ENCODE results near the gene LRRC31. TPM values are rescaled to one million over a fixed set of nuclear protein-coding genes. Genes with fewer than 3 reads are reported as not detected.

The LRRC31 gene
- total RNA-seq, 4 donors from 2014 or later: 12.4 to 57.6 (median 28.4) TPM

DNA sequence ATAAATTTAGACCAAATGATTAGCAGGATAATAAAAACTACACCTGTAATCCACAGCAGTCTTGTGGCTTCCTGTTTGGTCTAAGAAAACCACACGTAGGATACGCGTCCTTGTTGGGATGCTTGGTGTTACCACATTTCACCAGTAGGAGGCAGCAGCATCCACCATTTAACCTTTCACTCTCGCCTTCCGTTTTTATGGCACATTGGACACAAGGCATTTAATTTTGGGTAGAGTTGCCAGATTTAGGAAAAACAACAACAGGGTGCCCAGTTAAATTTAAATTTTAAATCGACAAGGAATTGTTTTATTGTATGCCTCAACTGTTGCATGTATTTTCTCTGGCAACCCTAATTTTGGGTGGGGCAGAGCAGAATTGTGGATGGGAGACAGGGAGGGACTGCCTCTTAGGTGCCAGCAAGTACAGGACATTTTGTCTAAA is 6.3 kb downstream of the LRRC31 start:
- Histone ChIP-seq H3K4me1 (peaks cover 0 to 16% (median 0%) of the 10 kb centered on the region in 4 donors), H3K27me3 (no peaks in the 10 kb centered on the region), H3K9me3 (no peaks in the 10 kb centered on the region), H3K36me3 (peaks cover 0 to 10% (median 0%) of the 10 kb centered on the region in 3 donors), H3K4me3 (no peak overlapping the region), H3K27ac (no peak overlapping the region)
- DNase-seq: peak; percentile 61 to 90 (median 69)
- no peak for TF ChIP-seq POLR2A (IDR thresholded peaks at IDR 0.05)
- TF ChIP-seq, protein P1, sequence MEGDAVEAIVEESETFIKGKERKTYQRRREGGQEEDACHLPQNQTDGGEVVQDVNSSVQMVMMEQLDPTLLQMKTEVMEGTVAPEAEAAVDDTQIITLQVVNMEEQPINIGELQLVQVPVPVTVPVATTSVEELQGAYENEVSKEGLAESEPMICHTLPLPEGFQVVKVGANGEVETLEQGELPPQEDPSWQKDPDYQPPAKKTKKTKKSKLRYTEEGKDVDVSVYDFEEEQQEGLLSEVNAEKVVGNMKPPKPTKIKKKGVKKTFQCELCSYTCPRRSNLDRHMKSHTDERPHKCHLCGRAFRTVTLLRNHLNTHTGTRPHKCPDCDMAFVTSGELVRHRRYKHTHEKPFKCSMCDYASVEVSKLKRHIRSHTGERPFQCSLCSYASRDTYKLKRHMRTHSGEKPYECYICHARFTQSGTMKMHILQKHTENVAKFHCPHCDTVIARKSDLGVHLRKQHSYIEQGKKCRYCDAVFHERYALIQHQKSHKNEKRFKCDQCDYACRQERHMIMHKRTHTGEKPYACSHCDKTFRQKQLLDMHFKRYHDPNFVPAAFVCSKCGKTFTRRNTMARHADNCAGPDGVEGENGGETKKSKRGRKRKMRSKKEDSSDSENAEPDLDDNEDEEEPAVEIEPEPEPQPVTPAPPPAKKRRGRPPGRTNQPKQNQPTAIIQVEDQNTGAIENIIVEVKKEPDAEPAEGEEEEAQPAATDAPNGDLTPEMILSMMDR (IDR thresholded peaks at IDR 0.05): peak; percentile 81 to 98 (median 96)

DNA sequence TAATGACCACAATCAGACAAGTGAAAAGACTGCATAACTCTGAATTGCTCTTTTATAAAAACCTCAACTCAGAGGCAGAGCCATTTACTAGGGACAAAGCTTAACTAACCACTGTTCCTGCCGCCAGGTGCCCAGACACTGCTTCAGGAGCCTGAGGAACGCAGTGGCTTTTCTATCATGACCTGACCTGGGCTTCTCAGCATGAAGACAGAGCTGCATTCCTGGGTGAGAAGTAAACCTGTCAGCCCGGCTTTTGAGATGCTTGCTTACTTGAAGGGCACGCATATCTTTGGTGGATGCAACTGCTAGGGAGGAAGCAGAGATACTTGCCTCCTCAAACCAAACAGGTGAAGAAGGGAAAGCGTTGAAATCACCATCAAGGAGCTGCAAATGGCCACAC is 7.9 kb downstream of the LRRC31 start:
- DNase-seq: no peak
- H3K27ac ChIP-seq: no peak overlapping the region
- no peak for TF ChIP-seq POLR2A (IDR thresholded peaks at IDR 0.05)
- TF ChIP-seq, protein P1 (IDR thresholded peaks at IDR 0.05): no peak
- no peak overlapping the region for H3K4me3 ChIP-seq
- H3K27me3 ChIP-seq: no peaks in the 10 kb centered on the region
- H3K4me1 ChIP-seq: peaks cover 0 to 16% (median 0%) of the 10 kb centered on the region in 4 donors
- H3K9me3 ChIP-seq: no peaks in the 10 kb centered on the region
- peaks cover 0 to 10% (median 0%) of the 10 kb centered on the region in 3 donors for H3K36me3 ChIP-seq

DNA sequence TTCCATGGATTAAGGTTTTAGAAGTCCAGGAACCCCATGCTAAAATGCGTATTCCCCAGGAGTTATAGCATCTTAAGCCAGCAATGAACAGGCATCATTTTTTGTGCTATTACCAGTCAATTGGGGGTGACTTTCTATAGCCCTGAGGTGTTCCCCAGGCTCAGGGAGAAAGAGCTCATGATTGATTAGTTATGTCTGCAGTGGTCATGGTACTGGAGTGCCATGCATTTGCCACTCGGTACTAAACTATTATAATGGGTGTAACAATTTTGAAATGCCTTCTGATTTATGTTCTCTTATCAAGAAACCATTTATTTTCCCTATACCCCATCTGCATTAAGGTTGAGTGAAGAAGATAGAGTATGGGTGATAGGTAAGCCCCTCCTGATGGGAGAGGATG is 11.9 kb downstream of the LRRC31 start:
- no peak for DNase-seq
- no peaks in the 10 kb centered on the region for H3K4me1 ChIP-seq
- no peaks in the 10 kb centered on the region for H3K27me3 ChIP-seq
- TF ChIP-seq POLR2A (IDR thresholded peaks at IDR 0.05): no peak
- TF ChIP-seq, protein P1 (IDR thresholded peaks at IDR 0.05): no peak
- H3K9me3 ChIP-seq: no peaks in the 10 kb centered on the region
- H3K4me3 ChIP-seq: no peak overlapping the region
- H3K27ac ChIP-seq: no peak overlapping the region
- H3K36me3 ChIP-seq: peaks cover 0 to 10% (median 0%) of the 10 kb centered on the region in 3 donors

DNA sequence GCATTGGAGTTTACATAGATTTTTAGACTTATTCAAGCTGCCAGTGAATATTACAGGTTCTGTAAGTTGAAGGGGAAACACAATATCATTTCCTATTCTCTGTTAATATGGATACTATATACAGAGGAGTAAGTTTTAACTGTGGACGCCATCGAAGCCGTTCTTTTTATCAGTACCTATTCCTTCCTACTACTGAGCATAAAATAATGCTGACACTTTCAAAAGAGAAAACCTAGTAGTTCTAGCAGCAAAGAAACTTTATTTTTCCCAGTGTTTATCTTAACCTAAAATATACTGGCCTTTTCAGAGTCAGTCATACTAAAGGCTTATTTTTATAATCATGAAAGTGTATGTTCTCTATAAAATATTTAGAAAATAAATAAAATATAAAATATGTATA is 14.2 kb downstream of the LRRC31 start:
- Histone ChIP-seq H3K4me3 (no peak overlapping the region), H3K27ac (no peak overlapping the region), H3K27me3 (no peaks in the 10 kb centered on the region), H3K9me3 (no peaks in the 10 kb centered on the region), H3K4me1 (no peaks in the 10 kb centered on the region), H3K36me3 (peaks cover 0 to 7% (median 0%) of the 10 kb centered on the region in 3 donors)
- DNase-seq: no peak
- TF ChIP-seq POLR2A (IDR thresholded peaks at IDR 0.05): no peak
- TF ChIP-seq, protein P1 (IDR thresholded peaks at IDR 0.05): no peak

DNA sequence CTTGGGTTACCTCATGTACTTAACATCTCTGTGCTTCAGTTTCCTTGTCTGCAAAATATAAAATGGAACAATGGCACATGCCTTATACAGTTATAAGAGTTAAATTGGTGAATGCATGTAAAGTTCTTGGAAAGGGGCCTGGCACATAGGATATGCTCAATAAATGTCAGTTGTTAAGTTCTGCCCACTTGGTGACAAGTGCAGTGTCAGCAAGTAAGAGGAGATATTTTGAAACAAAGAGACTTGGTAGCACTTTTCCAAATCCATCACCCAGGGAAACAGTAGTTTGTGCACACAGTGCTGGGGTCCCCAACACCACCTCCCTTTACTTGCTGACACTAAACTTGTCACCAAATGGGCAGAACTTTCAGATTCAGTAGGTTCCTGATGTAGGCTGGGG is 19.1 kb downstream of the LRRC31 start:
- no peak overlapping the region for H3K4me3 ChIP-seq
- TF ChIP-seq POLR2A (IDR thresholded peaks at IDR 0.05): no peak
- TF ChIP-seq, protein P1 (IDR thresholded peaks at IDR 0.05): no peak
- no peak overlapping the region for H3K27ac ChIP-seq
- H3K9me3 ChIP-seq: no peaks in the 10 kb centered on the region
- H3K27me3 ChIP-seq: no peaks in the 10 kb centered on the region
- H3K4me1 ChIP-seq: peaks cover 0 to 7% (median 0%) of the 10 kb centered on the region in 4 donors
- H3K36me3 ChIP-seq: no peaks in the 10 kb centered on the region
- DNase-seq: no peak

DNA sequence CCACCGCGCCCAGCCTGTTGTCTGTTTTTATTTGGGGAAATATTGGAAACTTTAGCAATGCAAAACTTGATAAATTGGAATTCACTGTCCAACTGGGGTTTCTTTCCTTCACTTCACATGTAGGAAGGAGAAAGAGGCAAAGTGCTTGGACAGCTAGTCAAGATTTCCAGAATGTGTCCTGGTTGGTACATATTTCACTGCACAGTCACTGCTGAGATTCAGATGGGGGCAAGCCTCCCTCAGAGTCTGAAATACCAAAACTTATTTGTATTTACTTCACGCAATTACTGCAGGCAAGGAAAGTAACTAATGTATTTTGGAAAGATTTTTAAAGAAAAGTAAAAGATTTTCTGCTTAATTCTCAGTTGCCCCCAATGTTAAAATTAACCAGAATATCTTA is 21.0 kb downstream of the LRRC31 start:
- Histone ChIP-seq H3K9me3 (no peaks in the 10 kb centered on the region), H3K27ac (no peak overlapping the region), H3K4me3 (no peak overlapping the region), H3K27me3 (no peaks in the 10 kb centered on the region), H3K36me3 (no peaks in the 10 kb centered on the region), H3K4me1 (peaks cover 0 to 7% (median 0%) of the 10 kb centered on the region in 4 donors)
- DNase-seq: no peak
- no peak for TF ChIP-seq POLR2A (IDR thresholded peaks at IDR 0.05)
- TF ChIP-seq, protein P1 (IDR thresholded peaks at IDR 0.05): no peak

Measured in Peyer's patch (tissue), 4 donors.